ENCODE results near the gene RBP5.

DNA sequence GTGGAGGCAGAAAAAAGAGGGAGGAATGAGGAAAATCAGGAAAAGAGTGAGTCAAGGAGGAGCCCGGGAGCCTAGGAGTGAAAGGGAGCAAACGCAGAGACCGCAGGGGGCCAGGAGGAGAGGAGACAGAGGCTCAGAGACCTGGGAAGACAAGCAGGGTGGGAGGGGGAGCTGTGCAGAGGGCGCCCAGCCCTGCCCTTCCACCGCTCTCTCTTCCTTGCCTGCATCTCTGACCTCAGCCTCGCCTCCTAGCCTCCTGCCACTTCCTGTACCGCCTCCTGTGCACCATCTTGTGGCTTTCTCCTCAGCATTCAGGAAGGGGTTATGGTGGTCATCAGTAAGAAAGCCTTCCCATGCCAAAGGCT, 2.8 kb upstream of the RBP5 start:
- TF ChIP-seq, protein P1, sequence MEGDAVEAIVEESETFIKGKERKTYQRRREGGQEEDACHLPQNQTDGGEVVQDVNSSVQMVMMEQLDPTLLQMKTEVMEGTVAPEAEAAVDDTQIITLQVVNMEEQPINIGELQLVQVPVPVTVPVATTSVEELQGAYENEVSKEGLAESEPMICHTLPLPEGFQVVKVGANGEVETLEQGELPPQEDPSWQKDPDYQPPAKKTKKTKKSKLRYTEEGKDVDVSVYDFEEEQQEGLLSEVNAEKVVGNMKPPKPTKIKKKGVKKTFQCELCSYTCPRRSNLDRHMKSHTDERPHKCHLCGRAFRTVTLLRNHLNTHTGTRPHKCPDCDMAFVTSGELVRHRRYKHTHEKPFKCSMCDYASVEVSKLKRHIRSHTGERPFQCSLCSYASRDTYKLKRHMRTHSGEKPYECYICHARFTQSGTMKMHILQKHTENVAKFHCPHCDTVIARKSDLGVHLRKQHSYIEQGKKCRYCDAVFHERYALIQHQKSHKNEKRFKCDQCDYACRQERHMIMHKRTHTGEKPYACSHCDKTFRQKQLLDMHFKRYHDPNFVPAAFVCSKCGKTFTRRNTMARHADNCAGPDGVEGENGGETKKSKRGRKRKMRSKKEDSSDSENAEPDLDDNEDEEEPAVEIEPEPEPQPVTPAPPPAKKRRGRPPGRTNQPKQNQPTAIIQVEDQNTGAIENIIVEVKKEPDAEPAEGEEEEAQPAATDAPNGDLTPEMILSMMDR (IDR thresholded peaks at IDR 0.05; ENCODE audit: low read depth, low read length), result no peak
- no peak for TF ChIP-seq POLR2A (IDR thresholded peaks at IDR 0.05; ENCODE audit: extremely low read depth, insufficient read length)
